ENCODE data around the gene FBXW11.

- TF ChIP-seq CTCF (conservative IDR thresholded peaks at IDR 0.05; ENCODE audit: low read depth, low read length) (no peak), EZH2 (IDR thresholded peaks at IDR 0.05; ENCODE audit: borderline replicate concordance, low read depth, low read length, poor library complexity, severe bottlenecking) (no peak)
Observed at GRCh38 chr5:171845857-171846256, 160.6 kb downstream of the FBXW11 start.
